Measurements from ENCODE around the gene CYSRT1.
"Not testable (repeated sequence)": the region's sequence is repeated elsewhere in the genome, so short reads cannot be mapped to it uniquely, and the experiment has no call there.

DNA sequence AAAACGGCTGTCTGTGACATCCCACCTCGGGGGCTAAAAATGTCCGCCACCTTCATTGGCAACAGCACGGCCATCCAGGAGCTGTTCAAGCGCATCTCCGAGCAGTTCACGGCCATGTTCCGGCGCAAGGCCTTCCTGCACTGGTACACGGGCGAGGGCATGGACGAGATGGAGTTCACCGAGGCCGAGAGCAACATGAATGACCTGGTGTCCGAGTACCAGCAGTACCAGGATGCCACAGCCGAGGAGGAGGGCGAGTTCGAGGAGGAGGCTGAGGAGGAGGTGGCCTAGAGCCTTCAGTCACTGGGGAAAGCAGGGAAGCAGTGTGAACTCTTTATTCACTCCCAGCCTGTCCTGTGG lies 18.3 kb downstream of the CYSRT1 start:
- TF ChIP-seq, protein P1, sequence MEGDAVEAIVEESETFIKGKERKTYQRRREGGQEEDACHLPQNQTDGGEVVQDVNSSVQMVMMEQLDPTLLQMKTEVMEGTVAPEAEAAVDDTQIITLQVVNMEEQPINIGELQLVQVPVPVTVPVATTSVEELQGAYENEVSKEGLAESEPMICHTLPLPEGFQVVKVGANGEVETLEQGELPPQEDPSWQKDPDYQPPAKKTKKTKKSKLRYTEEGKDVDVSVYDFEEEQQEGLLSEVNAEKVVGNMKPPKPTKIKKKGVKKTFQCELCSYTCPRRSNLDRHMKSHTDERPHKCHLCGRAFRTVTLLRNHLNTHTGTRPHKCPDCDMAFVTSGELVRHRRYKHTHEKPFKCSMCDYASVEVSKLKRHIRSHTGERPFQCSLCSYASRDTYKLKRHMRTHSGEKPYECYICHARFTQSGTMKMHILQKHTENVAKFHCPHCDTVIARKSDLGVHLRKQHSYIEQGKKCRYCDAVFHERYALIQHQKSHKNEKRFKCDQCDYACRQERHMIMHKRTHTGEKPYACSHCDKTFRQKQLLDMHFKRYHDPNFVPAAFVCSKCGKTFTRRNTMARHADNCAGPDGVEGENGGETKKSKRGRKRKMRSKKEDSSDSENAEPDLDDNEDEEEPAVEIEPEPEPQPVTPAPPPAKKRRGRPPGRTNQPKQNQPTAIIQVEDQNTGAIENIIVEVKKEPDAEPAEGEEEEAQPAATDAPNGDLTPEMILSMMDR (IDR thresholded peaks at IDR 0.05; ENCODE audit: extremely low read depth in 1 of 2, insufficient read depth in 1 of 2, low read depth in 1 of 2, low read length in 2 of 2), result not testable (repeated sequence)
- not testable (repeated sequence) for TF ChIP-seq POLR2A (IDR thresholded peaks at IDR 0.05; ENCODE audit: low read depth, low read length); MAX (IDR thresholded peaks at IDR 0.05; ENCODE audit: insufficient read depth, insufficient read length); POLR2AphosphoS5 (IDR thresholded peaks at IDR 0.05; ENCODE audit: insufficient read depth, low read depth, low read length); MYC (IDR thresholded peaks at IDR 0.05; ENCODE audit: low read depth, low read length); EZH2 (IDR thresholded peaks at IDR 0.05; ENCODE audit: borderline replicate concordance, low read depth, low read length, severe bottlenecking); FOS (IDR thresholded peaks at IDR 0.05; ENCODE audit: borderline replicate concordance, insufficient read depth, low read length); JUN (IDR thresholded peaks at IDR 0.05; ENCODE audit: borderline replicate concordance, insufficient read depth, insufficient read length, low read depth)
